GM18909 (cell line): ENCODE data around the gene LRIG2.
A peak's percentile ranks its signal among the peaks of the same experiment; 100 is the strongest.
"Not testable (repeated sequence)": the region's sequence is repeated elsewhere in the genome, so short reads cannot be mapped to it uniquely, and the experiment has no call there.

Source experiments
- ATAC-seq: cut with Tn5 transposase; IDR thresholded peaks from one replicate; pipeline ENCODE4 v1.9.1; 2021; ENCODE audit warnings: mild to moderate bottlenecking; ENCODE audit not compliant: unreplicated experiment, poor library complexity

The LRIG2 gene

DNA sequence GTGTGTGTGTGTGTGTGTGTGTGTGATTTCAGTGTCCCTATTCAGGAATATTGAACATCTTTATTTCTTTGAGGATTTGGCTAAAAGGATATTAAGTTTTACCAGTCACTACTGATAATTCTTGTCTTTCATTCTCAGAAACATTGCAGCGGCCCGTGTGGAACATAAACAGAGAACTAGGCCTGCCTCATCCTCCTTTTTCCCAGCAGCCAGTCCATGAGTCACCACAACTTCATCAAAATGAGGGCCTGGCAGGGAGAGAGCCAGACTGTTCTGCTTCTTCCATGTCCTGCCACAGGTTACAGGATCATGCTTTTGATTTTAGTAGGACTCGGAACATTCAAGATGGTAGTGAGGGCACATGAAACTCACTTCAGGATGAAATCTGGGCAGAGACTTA is 50.7 kb downstream of the LRIG2 start:
- no peak for ATAC-seq

DNA sequence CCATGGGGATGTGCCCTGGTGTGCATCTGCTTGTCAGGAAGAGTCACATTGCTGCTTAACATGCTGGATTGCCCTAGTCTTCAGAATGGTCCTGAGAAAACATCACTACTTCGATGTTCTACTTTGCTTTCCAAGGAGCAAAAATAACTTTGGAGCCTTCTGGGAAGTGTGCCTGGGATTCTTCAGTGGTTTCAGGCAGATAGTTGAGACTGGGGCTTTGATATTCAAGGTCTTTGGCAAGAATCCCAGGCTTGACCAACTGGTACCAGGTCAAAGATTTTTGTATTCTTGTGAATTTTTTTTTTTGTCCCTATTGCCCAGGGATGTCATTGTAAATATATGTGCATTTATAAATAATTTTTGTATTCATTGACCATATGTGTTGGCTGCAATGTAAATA is 51.4 kb downstream of the LRIG2 start:
- no peak for ATAC-seq

DNA sequence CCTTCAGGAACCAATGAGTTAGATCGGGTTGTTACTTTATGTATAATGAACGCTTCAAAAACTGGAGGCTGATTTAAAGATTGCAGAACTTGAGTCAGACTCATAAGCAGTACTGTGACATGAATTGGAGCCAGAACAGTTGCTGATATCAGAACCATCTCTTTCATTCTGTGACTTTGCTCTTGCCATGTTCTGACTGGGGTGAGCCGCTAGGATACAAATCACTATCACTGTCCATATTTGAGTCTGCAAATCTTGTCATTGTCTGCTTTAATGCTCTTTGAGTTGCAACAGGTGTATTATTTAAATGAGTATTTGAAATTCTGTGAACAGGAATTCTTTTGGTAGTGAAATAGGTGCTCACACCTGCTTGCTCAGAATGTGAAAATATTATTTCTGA is 52.5 kb downstream of the LRIG2 start:
- no peak for ATAC-seq

DNA sequence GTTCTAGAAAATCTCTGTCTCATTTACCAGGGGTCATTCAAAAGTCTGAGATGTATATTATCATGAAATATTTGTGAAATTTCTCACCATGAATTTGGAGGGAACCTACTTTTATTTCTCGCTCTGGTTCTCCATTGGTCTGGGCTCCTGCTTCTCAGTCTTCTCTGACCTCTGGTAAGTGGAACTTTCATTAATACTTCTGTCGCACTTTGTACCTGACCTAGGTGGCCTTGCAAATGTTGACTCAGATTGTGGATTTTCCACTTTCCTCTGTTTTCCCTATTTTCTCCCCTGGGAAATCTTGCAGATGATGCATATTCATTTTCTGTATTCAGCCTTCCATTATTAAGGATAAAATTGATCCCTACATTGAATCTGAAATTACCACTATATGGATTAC is 53.2 kb downstream of the LRIG2 start:
- ATAC-seq, result no peak

DNA sequence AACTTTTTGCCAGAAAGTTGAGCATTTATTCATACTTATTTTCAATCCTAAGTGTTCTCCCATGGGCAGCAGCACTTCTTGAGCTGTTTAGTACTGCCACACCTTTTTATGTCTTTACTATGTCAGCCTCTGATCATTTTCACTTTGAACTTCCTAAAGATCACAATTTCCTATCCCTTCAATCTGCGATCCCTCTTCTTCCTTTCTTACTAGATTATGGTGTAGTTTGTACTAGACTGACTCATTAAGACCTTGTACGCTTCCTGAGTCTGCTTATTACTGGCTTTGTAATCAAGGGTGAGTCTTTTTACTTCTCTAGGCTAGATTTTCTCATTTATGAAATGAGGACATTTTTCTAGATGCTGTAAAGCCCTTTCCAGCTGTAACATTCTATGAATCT is 55.1 kb downstream of the LRIG2 start:
- no peak for ATAC-seq

DNA sequence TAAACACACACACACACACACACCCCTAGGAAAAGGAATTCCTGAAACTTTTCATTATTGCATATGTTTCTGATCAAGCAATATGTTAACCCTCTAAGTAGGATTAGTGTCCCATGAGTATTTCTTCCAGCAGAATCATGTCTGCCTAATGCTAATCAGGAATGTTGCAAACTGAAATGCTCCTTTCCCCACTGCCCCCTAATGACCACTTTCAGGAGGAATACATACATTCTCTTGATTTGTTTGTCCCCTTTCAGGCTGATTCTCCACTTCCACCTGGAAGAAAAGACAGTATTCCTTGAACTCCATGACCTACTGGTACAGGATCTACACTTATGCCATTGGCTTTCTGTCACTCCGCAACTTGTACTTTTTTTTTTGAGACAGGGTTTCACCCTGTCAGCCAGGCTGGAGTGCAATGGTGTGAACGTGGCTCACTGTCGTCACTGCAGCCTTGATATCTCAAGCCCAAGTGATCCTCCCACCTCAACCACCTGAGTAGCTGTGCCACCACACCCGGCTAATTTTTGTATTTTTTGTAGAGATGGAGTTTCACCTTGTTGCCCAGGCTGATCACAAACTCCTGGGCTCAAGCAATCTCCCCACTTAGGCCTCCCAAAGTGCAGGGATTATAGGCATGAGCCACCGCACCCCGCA is 56.7 kb downstream of the LRIG2 start:
- ATAC-seq, result no peak

DNA sequence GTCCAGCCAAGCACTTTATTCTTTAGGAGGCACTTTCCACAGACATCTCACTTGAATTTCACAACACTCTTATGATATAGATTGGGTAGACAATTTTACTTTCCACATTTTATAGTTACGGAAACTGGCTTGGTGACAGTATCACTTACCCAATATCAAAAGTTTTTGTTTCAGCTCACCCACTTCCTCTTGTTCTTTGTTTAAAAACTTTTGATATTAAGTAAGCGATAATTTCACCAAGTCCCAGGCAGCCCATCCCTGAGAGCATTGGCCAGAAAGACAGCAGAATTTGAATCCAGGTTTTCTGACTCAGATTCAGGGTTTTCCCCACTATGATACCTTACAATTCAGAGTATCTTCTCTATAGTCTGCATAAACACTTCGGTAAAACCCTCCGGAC is 60.0 kb downstream of the LRIG2 start:
- ATAC-seq, result no peak

DNA sequence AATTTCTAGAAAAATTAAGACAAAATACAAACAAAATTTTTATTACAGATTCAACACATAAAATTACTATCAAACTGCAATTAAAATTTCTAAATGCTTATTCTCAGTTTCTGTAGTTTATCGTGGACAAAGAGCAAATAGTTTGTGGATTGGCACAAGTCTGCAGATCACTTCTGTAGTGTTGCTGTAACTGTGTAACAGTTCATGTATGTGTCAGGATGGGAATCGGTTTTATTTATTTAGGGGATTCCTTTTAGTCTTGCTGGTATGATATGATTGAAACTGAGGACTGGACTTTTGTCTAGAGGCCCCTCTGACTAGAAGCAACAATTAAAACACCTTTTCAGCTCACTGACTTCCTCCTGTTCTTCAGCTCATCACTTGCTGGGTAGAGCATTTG is 60.8 kb downstream of the LRIG2 start:
- ATAC-seq, result no peak

DNA sequence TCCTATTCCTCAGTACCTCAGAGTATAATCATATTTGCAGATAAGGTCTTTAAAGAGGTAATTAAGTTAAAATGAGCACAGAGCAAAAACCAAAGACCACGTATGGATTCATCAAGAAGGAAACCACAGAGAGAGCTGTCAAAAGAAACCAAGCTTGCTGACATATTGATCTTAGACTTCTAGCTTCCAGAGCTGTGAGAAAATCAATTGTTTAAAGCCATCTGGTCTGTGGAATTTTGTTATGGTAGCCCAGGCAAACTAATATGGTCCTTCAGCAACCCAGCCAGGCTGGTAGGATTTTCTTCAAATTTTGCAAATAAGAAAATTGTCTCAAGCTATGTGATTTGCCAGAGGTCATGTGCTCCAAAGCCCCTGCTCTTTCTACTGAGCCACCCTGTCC is 62.5 kb downstream of the LRIG2 start:
- no peak for ATAC-seq

DNA sequence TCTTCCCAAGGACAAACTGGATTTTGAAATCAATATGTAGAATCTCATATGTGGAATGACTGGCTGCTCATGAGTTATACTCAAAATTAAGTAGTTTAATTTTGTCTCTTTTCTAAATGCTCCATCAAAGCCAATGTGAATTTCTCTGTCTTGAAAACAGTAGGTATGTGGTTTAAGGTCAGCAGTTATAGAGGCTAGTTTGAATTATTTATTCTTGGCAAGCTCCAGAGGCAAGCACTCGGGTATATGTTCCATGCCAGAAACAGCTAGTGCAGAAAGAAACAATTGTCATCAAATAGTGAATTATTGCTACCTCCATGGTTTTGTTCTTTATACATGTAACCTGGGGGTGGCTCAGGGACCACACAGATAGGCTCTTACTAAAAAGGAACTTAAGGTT is 63.5 kb downstream of the LRIG2 start:
- no peak for ATAC-seq

DNA sequence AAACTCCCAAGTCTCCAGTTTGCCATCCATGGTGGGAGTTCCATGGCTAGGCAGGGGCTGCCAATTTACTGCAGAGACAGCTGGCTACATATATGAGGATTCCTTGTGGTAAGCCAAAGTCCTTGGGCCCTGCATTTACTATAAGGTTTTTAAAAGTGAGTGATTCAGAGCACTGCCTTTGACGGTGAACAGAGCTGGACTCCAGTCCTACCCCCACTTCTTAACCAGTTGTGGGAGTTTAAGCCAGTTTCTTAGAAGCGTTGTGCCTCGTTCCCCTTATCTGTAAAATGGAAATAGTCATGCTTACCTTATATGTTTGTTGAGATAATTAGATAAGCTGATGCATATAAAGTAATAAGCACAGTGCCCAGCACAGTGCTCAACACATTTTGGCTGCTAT is 64.6 kb downstream of the LRIG2 start:
- no peak for ATAC-seq

DNA sequence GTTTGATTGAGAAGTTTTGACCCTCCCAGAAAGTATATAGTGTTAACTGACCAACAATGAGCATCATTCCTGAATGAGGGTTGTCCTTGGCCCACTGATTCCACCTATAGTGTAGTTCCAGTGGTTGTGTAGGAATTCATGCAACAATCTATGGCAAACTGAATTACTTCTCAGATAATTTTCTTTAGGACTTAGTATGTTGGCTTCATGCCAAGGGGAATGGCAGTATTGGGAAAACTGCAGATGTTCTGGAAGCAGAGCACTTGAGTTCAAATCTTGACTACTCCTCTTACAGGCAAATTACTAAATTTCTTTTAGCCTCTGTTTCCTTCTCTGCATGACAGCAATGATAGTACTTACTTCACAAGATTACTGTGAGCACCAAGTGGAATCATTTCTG is 65.8 kb downstream of the LRIG2 start:
- ATAC-seq, result no peak

DNA sequence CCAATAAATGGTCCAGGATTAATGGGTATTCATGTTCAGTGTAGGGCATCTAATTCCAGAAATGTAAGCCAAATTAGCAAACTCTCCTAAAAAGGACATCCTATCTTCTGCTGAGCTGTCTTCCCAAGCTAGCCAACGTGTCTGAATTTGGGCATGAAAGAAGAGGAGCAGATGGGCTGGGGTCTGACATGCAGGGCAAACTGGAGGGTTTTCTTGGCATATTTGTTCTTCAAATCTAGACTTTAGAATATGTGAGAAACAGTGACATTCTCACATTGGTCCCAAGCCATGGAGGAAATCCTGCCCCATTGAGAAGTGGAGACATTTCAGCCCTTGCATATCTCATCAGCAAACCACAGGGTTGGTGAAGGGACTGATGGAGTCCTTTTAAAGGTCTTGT is 67.2 kb downstream of the LRIG2 start:
- ATAC-seq, result no peak

DNA sequence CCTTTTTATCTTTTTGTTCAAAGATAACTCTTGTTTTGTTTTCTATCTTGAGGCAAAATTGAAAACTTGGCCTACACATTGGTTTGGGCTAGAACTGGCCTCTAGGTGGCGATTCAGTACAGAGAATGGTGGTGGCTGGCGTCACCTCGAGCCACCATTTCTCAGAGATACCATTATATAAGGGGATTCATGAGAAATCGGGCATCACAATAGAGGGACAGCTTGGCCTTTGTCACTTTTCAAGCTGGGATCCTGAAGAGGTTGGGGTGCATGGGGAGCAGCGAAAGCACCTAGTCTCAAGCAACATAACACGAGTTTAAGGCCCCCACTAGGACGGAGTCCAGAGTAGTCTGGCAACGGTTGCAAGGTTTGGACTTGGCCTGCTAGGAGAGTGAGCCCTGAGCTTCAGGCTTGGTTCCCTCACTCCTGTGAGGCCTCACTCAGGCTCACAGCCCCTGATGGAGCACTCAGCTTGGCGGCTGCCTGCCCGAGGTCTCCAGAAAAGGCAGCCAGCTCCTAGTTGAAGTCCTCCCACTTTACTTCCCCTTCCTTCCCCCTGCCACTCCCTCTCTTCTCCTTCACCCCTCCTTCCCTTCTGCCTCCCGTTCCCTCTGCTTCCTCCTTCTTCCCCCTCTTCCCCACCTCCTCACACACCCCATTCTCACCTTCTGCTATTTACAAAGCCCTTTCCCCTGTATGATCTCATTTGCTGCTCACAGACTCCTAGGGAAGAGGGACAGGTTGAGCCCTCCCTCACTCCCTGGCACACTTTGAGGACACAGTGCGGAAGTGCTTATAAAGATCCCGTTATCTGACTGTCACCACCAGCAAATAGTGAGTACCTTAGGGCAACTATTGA is 67.8 kb downstream of the LRIG2 start:
- peak; percentile 77 for ATAC-seq

DNA sequence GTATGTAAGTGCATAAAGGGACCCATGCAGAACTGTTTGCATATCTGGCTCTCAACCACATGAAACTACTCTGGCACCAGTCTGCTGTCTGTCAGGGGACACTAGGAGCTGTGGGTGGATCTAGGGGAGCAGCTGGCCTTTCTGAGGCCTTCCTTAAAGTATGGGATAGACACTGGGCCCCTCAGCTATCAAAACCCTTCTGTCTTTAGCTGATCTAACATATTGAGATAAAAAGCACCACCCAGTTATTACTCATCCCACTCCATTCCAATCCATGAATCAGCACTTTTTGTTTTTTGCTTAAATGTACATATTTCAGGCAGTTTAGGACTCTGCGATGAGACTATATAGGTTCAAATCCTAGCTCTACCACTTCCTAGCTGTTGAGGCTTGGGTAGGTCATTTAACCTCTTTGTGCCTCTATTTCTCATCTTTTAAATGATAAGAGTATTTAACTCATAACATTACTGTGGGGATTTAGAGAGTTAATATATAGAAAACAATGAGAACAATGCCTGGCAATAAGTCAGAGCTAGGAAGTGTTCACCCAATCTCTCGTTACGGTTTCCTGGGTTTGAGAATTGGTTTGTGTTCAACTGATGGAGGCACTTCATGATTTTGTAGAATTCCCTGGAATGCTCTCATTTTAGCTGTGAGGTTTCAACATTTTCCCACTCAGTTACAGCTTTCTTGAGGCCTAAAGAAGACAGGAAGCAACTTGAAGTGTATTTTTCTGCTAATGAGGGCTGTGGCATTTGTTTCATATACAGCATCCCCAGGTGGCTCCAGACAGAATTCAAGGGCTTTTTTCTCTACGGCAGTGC is 68.9 kb downstream of the LRIG2 start:
- ATAC-seq, result no peak

DNA sequence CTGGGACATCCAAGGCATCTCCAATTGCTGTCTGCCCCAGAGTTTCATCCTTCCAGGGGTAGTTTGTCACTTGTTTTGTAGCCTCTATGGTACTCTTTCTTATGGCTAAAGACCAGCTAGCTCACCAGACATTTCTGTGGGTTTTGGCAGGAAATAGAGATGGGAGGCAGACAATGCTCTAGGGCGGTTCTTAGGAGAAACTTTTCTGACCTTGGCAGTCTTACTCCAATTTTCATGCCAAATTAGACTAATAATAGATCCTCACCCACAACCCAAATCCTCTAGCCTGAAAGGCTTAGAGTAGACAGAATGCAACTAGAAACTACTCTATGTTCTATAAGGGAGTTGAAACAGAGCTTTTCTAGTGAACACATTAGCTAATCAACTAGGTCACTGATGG is 69.8 kb downstream of the LRIG2 start:
- no peak for ATAC-seq

DNA sequence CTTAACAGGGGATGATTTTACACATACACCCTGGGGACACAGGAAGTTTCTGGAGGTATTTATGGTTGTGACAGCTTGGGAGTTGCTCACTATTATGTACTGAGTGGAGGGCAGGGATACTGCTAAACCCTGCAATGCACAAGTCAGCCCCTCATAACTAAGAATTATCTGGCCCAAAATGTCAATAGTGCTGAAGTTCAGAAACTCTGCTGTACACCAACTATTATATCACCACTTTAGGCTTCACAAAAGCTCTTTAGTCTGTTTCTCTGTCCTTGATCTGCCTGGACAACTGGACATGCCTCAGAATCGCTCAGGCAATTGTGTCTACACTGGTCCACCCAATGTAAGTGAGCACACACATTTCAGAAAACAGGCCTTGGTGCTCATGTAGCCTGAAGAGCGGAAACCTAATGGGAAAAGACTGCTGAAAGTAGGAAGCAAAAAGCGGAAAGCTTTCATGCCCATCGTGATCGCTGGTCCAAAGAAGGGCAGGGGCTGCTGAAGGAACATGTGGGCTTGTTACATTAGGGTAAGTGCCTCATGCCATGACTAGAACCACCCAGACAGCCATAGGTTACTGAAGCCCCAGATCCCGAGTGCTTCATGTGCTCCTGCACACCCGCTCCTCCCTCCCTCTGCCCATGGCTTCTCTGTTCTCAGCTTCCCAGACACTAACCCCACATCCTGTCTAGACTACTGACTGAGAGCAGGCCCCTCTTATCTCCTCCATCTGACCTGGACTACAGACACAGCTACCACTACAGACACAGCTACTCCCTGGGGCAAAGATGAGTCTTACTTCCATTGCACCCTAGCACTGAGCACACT is 73.5 kb downstream of the LRIG2 start:
- ATAC-seq, result no peak

DNA sequence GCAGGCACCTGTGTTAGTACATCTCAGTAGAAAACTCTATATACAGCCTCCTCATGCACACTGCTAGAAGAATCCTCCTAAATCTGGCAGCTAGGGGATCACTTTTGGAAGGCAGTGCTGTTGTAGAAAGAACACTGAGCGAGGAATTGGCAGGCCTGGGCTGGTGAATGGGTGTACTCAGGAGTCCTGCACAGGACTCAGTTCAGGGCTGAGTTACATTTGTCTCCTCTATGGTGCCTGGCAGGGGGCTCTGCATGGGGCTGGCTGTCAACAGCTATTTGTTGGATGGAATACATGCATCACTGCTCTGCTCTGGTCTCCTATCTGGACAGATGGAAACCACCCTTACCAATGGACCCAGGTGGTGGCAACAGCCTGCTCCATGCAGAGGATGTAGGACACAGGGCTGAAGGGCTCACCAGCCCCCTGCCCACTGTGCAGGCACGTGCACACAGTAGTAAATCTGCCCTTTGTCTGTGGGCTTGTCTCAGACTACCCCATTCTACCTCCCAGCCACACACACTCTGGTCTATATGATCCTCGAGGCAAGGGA is 74.2 kb downstream of the LRIG2 start:
- ATAC-seq, result no peak

DNA sequence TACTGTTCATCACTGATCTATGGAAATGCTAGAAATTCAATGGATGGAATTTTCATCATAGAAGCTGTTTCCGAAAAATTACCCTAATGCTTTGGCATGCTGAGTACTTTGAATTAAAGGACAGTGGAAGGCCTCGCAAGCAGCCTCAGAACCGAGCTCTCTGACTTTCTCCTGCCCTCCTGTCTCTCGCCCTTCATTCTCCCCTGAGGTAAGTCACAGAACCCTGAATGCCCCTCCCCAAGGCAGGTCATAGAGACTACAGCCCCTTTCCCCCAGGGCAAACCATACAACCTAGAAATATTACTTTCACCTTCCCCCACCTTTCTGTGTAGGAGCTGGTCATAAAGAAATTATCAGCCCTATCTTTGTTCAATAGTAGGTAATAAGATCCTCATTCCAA is 74.8 kb downstream of the LRIG2 start:
- no peak for ATAC-seq

DNA sequence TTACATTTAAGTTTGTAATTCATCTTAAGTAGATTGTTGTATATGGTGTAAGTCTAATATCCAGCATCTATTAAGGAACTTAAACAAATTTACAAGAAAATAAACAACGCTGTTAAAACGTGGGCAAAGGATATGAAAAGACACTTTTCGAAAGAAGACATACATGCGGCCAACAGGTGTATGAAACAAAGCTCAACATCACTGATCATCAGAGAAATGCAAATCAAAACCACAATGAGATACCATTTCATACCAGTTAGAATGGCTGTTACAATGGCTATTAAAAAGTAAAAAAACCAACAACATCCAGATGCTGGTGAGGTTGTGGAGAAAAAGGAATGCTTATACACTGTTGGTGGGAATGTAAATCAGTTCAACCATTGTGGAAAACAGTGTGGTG is 77.5 kb downstream of the LRIG2 start:
- not testable (repeated sequence) for ATAC-seq
